PC-9 (cell line): ENCODE data around the gene FNDC3B. TPM values are rescaled to one million over a fixed set of nuclear protein-coding genes. Genes with fewer than 3 reads are reported as not detected.

Experiments used
- BruUV-seq: library from RNA; stranded (reverse); fragments of 400-500 nt; replicated peaks from 2 replicates; lab custom pipeline; 2021; lab: Mats Ljungman, UMichigan
- CTCF ChIA-PET: fragments of 300-600 bp; sonication (Branson Sonifier 250); formaldehyde crosslinking; loops from one replicate; lab custom pipeline; 2022; ENCODE audit warnings: antibody characterized with exemption; lab: Charles Lee
- POLR2A ChIA-PET: fragments of 300-600 bp; sonication (Branson Sonifier 250); formaldehyde crosslinking; loops from one replicate; lab custom pipeline; 2022; ENCODE audit warnings: antibody characterized with exemption; ENCODE audit not compliant: unreplicated experiment; lab: Charles Lee
- DNase-seq, 2 experiments: peaks; one replicate each; pipeline versions ENCODE4 v3.0.0 to v3.0.0-alpha.2; 2015 to 2022; ENCODE audit warnings: mixed read lengths in 1 of 2
- H2AFZ ChIP-seq: fragments of 200-600 bp; sonication (generic); 2 replicates; pipeline ENCODE4 v1.8.1; 2017; ENCODE audit warnings: antibody characterized with exemption
- H3F3A ChIP-seq: fragments of 200-600 bp; sonication (generic); 2 replicates; pipeline ENCODE4 v1.8.1; 2017; ENCODE audit warnings: antibody characterized with exemption, mild to moderate bottlenecking, low read depth; ENCODE audit not compliant: insufficient read depth
- H3K27ac ChIP-seq: fragments of 200-600 bp; sonication (generic); 2 replicates; pipeline ENCODE4 v1.6.1; 2016; ENCODE audit warnings: mixed run types
- H3K27me3 ChIP-seq: fragments of 200-600 bp; sonication (generic); 2 replicates; pipeline ENCODE4 v1.6.1; 2016; ENCODE audit warnings: low read depth, mixed run types; ENCODE audit not compliant: insufficient read depth
- H3K36me3 ChIP-seq: fragments of 200-600 bp; sonication (generic); 2 replicates; pipeline ENCODE4 v1.6.1; 2016; ENCODE audit warnings: low read depth, mixed run types
- H3K4me1 ChIP-seq: fragments of 200-600 bp; sonication (generic); replicated peaks from 2 replicates; pipeline ENCODE4 v1.6.1; 2016; ENCODE audit warnings: mixed run types; ENCODE audit not compliant: insufficient read depth
- H3K4me2 ChIP-seq: fragments of 200-600 bp; sonication (generic); 2 replicates; pipeline ENCODE4 v1.6.1; 2017; ENCODE audit warnings: mixed run types
- H3K4me3 ChIP-seq: fragments of 200-600 bp; sonication (generic); 2 replicates; pipeline ENCODE4 v1.6.1; 2016; ENCODE audit warnings: mixed run types
- H3K79me2 ChIP-seq: fragments of 200-600 bp; sonication (generic); 2 replicates; pipeline ENCODE4 v1.6.1; 2017; ENCODE audit warnings: low read depth, mixed run types
- H3K9me2 ChIP-seq: fragments of 200-600 bp; sonication (generic); 2 replicates; pipeline ENCODE4 v1.8.1; 2017; ENCODE audit warnings: mild to moderate bottlenecking; ENCODE audit not compliant: insufficient read depth
- H3K9me3 ChIP-seq: fragments of 200-600 bp; sonication (generic); 2 replicates; pipeline ENCODE4 v1.8.1; 2016; ENCODE audit warnings: low read depth; ENCODE audit not compliant: insufficient read depth
- H4K20me1 ChIP-seq: fragments of 200-600 bp; sonication (generic); 2 replicates; pipeline ENCODE4 v1.8.1; 2017; ENCODE audit not compliant: insufficient read depth
- EZH2 ChIP-seq: fragments of 200-600 bp; sonication (generic); IDR thresholded peaks from 2 replicates; pipeline ENCODE4 v1.8.0; 2017; ENCODE audit warnings: antibody characterized with exemption, low read depth
- intact Hi-C: fragments of 100-400 bp; cut with micrococcal nuclease; formaldehyde crosslinking; loops from one replicate; pipeline ENCODE4 v1.10.0; 2022; ENCODE audit not compliant: unreplicated experiment
- total RNA-seq: library from RNA; stranded (reverse); gene quantifications from 2 replicates; pipeline ENCODE4 v1.2.3, GENCODE V29; 2021
- TF ChIP-seq, protein P1 (sequence below): fragments of 200-600 bp; sonication (generic); conservative IDR thresholded peaks from 2 replicates; pipeline ENCODE4 v1.6.1; 2017; ENCODE audit warnings: mixed run types, antibody characterized with exemption, mild to moderate bottlenecking, moderate library complexity

The FNDC3B gene
- total RNA-seq, 1 experiment from 2014 or later, result 106 TPM

DNA sequence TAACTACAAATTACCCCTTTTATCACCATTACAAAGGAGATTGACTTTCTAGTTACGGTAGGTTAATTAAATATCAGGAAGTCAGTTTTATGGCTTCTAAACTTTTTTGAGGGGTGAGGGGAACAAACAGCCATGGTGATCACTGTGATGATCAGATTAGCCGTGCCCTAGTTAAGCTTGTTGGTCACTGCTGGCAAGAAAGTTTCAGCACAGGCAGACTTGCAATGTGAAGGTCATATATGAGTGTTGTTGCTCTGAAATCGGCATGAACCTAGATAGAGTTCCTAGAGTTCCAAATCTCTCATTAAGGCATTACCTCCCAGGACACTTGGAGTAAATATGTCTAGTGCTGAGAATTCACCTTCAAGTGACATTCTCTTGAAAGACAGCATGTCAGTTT, 252.3 kb downstream of the FNDC3B start:
- CTCF ChIA-PET, result no interaction called here
- DNase-seq, result no peak
- peaks cover 83% of the 10 kb centered on the region for H3K36me3 ChIP-seq
- H3K4me1 ChIP-seq, result peaks cover under 1% of the 10 kb centered on the region
- no peaks in the 10 kb centered on the region for H3K9me2 ChIP-seq
- peaks cover 56% of the 10 kb centered on the region for H3F3A ChIP-seq
- POLR2A ChIA-PET, result no interaction called here
- H3K79me2 ChIP-seq, result peaks cover 77% of the 10 kb centered on the region
- intact Hi-C loops, result no loop called here
- no peaks in the 10 kb centered on the region for H3K27me3 ChIP-seq
- BruUV-seq, result no TSS peak
- TF ChIP-seq, protein P1, sequence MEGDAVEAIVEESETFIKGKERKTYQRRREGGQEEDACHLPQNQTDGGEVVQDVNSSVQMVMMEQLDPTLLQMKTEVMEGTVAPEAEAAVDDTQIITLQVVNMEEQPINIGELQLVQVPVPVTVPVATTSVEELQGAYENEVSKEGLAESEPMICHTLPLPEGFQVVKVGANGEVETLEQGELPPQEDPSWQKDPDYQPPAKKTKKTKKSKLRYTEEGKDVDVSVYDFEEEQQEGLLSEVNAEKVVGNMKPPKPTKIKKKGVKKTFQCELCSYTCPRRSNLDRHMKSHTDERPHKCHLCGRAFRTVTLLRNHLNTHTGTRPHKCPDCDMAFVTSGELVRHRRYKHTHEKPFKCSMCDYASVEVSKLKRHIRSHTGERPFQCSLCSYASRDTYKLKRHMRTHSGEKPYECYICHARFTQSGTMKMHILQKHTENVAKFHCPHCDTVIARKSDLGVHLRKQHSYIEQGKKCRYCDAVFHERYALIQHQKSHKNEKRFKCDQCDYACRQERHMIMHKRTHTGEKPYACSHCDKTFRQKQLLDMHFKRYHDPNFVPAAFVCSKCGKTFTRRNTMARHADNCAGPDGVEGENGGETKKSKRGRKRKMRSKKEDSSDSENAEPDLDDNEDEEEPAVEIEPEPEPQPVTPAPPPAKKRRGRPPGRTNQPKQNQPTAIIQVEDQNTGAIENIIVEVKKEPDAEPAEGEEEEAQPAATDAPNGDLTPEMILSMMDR, result no peak
- no peak for TF ChIP-seq EZH2
- no peak overlapping the region for H3K4me3 ChIP-seq
- H3K27ac ChIP-seq, result no peak overlapping the region
- H4K20me1 ChIP-seq, result peaks cover 29% of the 10 kb centered on the region; the same call in 1 of the 2 replicates
- no peak overlapping the region for H2AFZ ChIP-seq
- no peak overlapping the region for H3K4me2 ChIP-seq
- no peaks in the 10 kb centered on the region for H3K9me3 ChIP-seq

DNA sequence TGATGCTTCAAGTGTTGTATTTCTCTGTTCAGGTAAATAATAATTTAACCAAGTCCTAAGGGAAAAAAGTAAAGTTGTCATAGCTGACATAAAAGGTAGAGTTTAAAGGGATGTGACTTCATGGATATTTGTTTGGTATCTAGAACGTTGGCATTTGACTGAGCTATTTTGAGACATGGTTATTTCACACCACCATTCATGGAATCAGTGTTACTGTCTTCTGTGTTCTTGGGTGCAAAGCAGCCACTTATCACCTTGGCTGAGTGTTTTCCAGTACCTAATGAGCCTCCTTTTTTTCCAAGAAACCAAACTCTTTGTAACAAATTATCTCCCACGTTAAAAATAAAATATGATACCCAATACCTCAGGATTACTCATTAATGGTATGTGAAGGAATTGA, 253.0 kb downstream of the FNDC3B start:
- no peak for DNase-seq
- H3K4me2 ChIP-seq, result no peak overlapping the region
- H3K36me3 ChIP-seq, result peaks cover 82% of the 10 kb centered on the region
- peaks cover 69% of the 10 kb centered on the region for H3K79me2 ChIP-seq
- H3F3A ChIP-seq, result peaks cover 54% of the 10 kb centered on the region
- BruUV-seq, result no TSS peak
- no peaks in the 10 kb centered on the region for H3K27me3 ChIP-seq
- H3K4me1 ChIP-seq, result no peaks in the 10 kb centered on the region
- CTCF ChIA-PET, result no interaction called here
- POLR2A ChIA-PET, result no interaction called here
- no peaks in the 10 kb centered on the region for H3K9me2 ChIP-seq
- peaks cover 25% of the 10 kb centered on the region; the same call in 1 of the 2 replicates for H4K20me1 ChIP-seq
- no peak overlapping the region for H2AFZ ChIP-seq
- no peak overlapping the region for H3K4me3 ChIP-seq
- TF ChIP-seq, protein P1, result no peak
- no peak for TF ChIP-seq EZH2
- H3K27ac ChIP-seq, result no peak overlapping the region
- intact Hi-C loops, result no loop called here
- H3K9me3 ChIP-seq, result no peaks in the 10 kb centered on the region

DNA sequence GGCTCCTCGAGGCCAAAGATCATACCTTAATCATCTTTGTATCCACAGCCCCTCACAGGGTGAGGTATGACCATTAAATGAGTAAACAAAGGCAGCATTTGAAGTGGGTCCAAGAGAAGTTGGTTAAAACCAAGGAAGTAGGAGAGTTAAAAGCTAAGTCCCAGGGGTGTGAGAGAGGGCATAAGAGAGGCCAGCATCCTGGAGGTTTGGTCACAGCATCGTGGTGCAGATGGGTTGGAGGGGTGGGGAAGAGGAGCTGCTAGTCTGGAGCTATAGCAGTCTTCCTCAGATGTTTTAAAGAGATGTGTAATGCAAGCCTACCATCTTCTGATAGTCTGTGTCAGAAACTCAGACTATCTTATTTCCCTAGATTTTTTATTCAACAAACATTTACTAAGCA, 253.7 kb downstream of the FNDC3B start:
- Histone ChIP-seq H4K20me1 (peaks cover 20% of the 10 kb centered on the region; the same call in 1 of the 2 replicates), H3F3A (peaks cover 54% of the 10 kb centered on the region), H2AFZ (no peak overlapping the region), H3K27me3 (no peaks in the 10 kb centered on the region), H3K4me2 (no peak overlapping the region), H3K4me1 (no peaks in the 10 kb centered on the region), H3K27ac (no peak overlapping the region), H3K79me2 (peaks cover 63% of the 10 kb centered on the region), H3K4me3 (no peak overlapping the region), H3K9me3 (no peaks in the 10 kb centered on the region), H3K36me3 (peaks cover 81% of the 10 kb centered on the region), H3K9me2 (no peaks in the 10 kb centered on the region)
- no peak for DNase-seq
- ChIA-PET POLR2A (no interaction called here), CTCF (no interaction called here)
- BruUV-seq, result no TSS peak
- TF ChIP-seq, protein P1, result no peak
- no peak for TF ChIP-seq EZH2
- intact Hi-C loops, result no loop called here
